NT2/D1 (cell line): ENCODE results near the gene DHCR24.

ENCODE experiments used
- YY1 ChIP-seq: IDR thresholded peaks from 2 replicates; pipeline ENCODE4 v1.6.1; 2011; ENCODE audit not compliant: insufficient read length, insufficient read depth
- ZNF274 ChIP-seq: IDR thresholded peaks from 2 replicates; pipeline ENCODE4 v1.6.1; 2011; ENCODE audit warnings: mild to moderate bottlenecking, low read depth, low read length

DNA sequence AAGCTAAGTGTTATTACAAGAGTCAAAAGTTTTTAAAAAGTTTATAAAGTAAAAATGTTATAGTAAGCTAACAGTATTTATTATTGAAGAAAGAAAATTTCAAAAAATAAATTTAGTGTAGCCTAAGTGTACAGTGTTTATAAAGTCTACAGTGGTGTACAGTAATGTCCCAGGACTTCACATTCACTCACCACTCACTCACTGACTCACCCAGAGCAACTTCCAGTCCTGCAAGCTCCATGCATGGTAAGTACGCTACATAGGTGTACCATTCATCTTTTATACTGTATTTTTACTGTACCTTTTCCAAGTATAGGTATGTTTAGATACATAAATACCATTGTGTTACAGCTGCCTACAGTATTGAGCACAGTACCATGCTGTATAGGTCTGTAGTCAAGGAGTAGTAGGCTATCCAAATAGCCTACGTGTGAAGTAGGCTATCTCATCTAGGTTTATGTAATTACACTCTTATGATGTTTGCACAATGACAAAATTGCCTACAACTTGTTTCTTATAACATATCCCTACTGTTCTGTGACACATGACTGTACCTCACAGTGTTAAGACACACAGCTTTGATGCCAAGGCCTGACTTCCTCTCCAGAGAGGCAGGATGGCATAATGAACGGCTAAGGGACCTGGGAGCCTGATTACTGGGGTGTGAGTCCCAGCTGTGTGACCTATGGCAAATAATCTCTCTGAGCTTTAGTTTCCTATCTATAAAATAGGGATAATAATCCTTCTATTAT, 12.7 kb downstream of the DHCR24 start:
- TF ChIP-seq ZNF274 (no peak), YY1 (no peak)
